OCI-LY3 (cell line): ENCODE measurements around the gene ADGRF3.

ENCODE experiments used
- EZH2phosphoT487 ChIP-seq: fragments of 200-600 bp; shearing (Covaris generic); IDR thresholded peaks from 2 replicates; pipeline ENCODE4 v1.6.1; 2018; ENCODE audit warnings: antibody characterized with exemption, mixed run types, low read depth
- TF ChIP-seq, protein P1 (sequence below): fragments of 200-600, 300-600 bp; sonication (generic); IDR thresholded peaks from 2 replicates; pipeline ENCODE4 v1.5.1; 2014; ENCODE audit warnings: antibody characterized with exemption, low read length, low read depth

DNA sequence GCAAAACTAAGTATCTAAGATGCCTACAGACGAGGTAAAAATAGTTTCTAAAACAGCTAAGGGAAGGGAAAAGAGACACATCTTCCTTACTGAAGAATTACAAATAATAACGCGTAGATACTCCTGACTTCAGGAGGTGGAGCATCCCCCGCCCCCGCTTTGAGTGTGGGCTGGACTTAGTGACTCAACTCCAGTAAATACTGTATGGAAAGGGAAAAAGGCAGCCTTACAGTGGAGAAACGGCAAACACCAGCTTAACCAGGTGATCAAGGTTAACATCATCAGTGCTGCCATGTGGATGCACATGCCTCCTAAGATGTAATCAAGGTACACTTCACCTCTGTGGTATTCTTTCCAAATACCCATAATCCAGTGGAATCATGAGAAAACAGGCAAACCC lies 53.9 kb downstream of the ADGRF3 start:
- TF ChIP-seq, protein P1, sequence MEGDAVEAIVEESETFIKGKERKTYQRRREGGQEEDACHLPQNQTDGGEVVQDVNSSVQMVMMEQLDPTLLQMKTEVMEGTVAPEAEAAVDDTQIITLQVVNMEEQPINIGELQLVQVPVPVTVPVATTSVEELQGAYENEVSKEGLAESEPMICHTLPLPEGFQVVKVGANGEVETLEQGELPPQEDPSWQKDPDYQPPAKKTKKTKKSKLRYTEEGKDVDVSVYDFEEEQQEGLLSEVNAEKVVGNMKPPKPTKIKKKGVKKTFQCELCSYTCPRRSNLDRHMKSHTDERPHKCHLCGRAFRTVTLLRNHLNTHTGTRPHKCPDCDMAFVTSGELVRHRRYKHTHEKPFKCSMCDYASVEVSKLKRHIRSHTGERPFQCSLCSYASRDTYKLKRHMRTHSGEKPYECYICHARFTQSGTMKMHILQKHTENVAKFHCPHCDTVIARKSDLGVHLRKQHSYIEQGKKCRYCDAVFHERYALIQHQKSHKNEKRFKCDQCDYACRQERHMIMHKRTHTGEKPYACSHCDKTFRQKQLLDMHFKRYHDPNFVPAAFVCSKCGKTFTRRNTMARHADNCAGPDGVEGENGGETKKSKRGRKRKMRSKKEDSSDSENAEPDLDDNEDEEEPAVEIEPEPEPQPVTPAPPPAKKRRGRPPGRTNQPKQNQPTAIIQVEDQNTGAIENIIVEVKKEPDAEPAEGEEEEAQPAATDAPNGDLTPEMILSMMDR, result no peak
- TF ChIP-seq EZH2phosphoT487, result no peak
